ENCODE results near the gene CHST11.
"Not testable (repeated sequence)": the region's sequence is repeated elsewhere in the genome, so short reads cannot be mapped to it uniquely, and the experiment has no call there.

The CHST11 gene

GRCh38 chr12:104792570-104792969, 335.8 kb downstream of the CHST11 start:
- no peak for DNase-seq

DNA sequence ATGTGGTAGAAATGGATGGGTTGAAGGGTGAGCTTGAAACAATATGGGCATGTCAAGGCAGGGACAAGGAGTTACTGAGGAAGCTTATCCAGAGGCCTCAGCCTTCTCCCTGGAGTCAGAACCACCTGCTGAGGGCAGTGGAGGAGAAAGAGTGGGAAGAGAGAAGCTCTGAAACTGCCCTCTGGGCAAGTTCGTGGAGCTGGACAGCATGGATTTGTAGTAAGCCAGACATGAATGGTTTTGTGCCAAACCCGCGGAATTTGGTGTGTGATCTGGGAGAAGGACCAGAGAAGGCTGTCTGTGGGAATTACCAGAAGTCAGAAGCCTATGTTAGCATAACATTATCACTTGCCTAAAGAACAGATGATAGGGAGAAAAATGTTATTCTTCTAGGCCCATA, 336.5 kb downstream of the CHST11 start:
- no peak for DNase-seq

DNA sequence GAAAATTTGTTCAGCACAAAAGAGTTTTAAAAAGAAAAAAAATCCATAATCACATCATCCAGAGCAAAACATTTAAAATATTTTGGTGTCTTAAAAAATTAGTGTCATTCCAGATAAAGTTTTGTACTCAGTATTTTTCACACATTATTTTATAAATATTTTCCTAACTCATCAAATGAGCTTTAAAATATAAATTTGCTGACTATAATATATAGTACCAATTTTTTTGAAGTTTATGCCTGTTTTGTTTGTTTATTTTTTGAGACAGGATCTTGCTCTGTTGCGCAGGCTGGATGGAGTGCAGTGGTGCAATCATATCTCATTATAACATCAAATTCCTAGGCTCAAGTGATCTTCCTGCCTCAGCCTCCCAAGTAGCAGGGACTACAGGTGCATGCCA, 337.2 kb downstream of the CHST11 start:
- DNase-seq = no peak

DNA sequence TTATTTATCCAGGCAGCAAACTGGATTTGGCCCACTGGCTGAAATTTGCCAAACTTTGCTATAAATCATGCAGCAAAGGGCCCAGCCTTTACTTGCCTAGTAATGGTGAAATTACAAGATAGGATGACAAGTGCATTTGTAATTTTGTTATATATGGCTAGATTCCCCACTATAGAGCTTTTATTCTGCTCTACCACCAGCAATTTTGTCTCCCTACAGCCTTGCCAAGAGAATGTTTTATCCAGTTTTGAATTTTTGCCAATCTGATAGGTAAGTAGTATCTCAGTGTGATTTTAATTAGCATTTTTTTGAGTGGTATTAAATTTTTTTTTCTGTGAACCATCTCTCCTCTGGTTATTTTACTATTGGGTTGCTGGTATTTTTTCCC, 339.7 kb downstream of the CHST11 start:
- DNase-seq = no peak

DNA sequence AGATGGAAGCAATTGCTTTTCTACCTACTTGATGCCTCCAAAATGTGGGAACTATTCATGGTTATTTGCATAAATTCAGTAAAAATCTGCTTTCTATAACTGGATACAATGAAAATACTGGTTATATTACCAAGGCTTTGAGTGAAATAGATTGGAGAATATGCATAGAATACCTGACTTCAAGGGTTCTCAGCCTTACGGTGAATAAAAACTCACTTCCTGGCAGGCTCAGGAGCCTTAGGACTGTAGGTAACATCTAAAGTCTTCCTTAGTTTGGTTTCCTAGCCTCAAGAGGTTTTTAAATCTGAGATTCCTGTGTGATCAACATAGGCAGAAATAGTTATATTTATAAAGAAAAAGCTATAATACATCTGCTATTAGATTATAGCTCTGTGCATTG, 342.7 kb downstream of the CHST11 start:
- no peak for DNase-seq

GRCh38 chr12:104801005-104801404, 344.3 kb downstream of the CHST11 start:
- no peak for DNase-seq

DNA sequence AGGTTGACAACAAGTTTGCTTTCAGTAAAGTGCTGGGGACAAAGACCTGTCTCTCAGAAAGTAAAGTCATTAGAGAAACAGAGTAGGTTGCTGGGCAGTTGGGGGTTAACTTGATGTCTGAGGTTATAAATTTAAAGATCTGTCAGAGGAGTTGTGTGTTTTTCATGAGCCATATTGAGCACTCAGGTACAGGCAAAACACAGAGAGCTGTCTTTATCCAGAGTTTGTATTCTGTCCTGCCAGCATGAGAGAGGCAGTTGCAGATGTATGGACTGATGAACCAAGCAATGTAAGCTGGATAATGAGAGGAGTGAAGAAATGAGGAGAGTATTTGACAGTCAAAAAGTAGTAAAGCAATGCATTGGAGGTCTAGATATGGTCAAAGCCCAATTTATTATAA, 344.7 kb downstream of the CHST11 start:
- no peak for DNase-seq

DNA sequence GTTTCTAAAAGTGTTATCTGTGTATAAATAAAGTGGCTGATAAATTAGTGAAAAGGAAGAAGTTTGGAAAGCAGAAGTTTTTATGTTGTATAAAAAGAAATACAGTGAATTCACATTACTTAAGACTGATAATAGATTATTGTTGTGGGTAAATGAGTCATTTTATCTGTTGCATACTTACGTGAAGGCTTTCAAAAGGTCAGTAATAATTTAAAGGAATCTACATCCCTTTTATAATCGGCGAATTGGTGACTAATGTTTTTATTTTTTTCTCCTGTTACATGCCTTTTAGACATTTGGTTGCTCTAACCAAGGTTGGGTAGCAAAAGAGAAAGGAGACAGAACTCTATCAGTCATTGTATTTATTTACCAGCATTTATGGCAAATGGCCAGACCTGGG, 345.5 kb downstream of the CHST11 start:
- no peak for DNase-seq

DNA sequence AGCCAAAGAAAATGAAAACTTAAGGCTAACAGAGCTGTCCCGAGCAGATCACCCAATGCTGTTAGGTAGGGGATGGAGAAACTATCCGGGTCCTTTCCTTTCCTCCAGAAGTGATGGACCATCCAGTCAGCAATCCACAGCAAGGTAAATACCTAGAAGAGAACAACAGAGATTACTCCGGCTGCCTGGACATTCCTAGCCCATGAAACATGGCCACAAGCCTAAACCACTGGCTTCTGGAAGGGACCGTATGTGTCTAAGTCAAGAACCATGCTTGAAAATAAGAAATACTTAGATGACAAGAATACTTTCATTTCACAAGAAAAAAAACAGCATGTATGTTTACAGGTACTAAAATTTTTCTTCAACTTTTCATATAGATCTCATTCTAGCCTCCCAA, 348.4 kb downstream of the CHST11 start:
- no peak for DNase-seq

GRCh38 chr12:104806194-104806593, 349.4 kb downstream of the CHST11 start:
- not testable (repeated sequence) for DNase-seq

DNA sequence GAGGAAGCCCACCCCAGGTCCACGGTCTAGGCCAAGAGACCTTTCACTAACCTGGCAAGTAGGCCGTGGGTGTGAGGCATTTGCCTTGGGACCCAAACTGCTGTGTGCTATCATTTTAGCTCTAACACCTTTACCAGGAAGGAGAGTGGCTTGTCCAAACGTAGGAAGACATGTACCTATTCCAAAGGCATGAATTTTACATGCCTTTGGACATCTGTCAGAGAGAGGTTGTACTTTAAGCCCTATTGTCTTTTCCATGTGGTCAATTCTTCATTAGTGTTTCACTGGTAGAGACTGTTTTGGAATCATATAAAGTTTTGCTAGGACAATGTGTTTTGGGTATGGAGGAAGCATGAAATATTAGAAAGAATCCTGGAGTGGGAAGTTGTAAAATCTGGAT, 352.5 kb downstream of the CHST11 start:
- no peak for DNase-seq

GRCh38 chr12:104809706-104810385, 353.1 kb downstream of the CHST11 start:
- DNase-seq = no peak
